Naive thymus-derived CD4-positive, alpha-beta T cell (primary cell): Measurements from ENCODE around the gene BRDT. TPM values are rescaled to one million over a fixed set of nuclear protein-coding genes. Genes with fewer than 3 reads are reported as not detected.

Experiments
- ATAC-seq: fragments of 150-1000 bp; cut with Tn5 transposase; 2 replicates; pipeline ENCODE4 v1.10.0; 2021; ENCODE audit warnings: mild to moderate bottlenecking, moderate library complexity
- CTCF ChIA-PET: fragments of 350-600 bp; sonication (Branson Sonifier 250); formaldehyde crosslinking; loops from one replicate; lab custom pipeline; 2021; ENCODE audit warnings: antibody characterized with exemption; lab: Charles Lee
- POLR2A ChIA-PET: fragments of 350-600 bp; sonication (Branson Sonifier 250); formaldehyde crosslinking; loops from one replicate; lab custom pipeline; 2021; ENCODE audit warnings: antibody characterized with exemption, inconsistent platforms; lab: Charles Lee
- DNase-seq, 9 donors: peaks; one replicate each; pipeline versions ENCODE4 v3.0.0 to v3.0.0-alpha.2; 2020 to 2022; ENCODE audit warnings: mixed read lengths in 1 of 9
- H3K27ac ChIP-seq: one replicate; pipeline ENCODE4 v1.7.0; 2013; ENCODE audit warnings: mild to moderate bottlenecking, low read depth, low read length, moderate library complexity
- H3K27me3 ChIP-seq, 2 donors: one replicate each; pipeline ENCODE4 v1.7.0; 2013; ENCODE audit warnings: low read length in 2 of 2, mild to moderate bottlenecking in 2 of 2, moderate library complexity in 2 of 2; ENCODE audit not compliant: control insufficient read depth in 2 of 2, insufficient read depth in 2 of 2
- H3K36me3 ChIP-seq, 3 experiments: 1 replicate in 2 of 3; 2 replicates in 1 of 3; pipeline ENCODE4 v1.7.0; 2013; ENCODE audit warnings: low read length in 3 of 3, mild to moderate bottlenecking in 3 of 3, moderate library complexity in 1 of 3; ENCODE audit not compliant: insufficient read depth in 3 of 3, control insufficient read depth in 2 of 3
- H3K4me1 ChIP-seq, 2 donors: one replicate each; pipeline ENCODE4 v1.7.0; 2013; ENCODE audit warnings: low read length in 2 of 2, mild to moderate bottlenecking in 2 of 2, moderate library complexity in 1 of 2; ENCODE audit not compliant: control insufficient read depth in 2 of 2, insufficient read depth in 2 of 2
- H3K4me3 ChIP-seq: 2 replicates; pipeline ENCODE4 v1.7.0; 2013; ENCODE audit warnings: mild to moderate bottlenecking, low read length
- H3K9me3 ChIP-seq, 3 experiments: 1 replicate in 2 of 3; 2 replicates in 1 of 3; pipeline ENCODE4 v1.7.0; 2013; ENCODE audit warnings: low read length in 3 of 3; ENCODE audit not compliant: control insufficient read depth in 2 of 3
- H3K27ac Mint-ChIP-seq, 9 donors: one replicate each; pipeline ENCODE4 v1.8.0; 2020 to 2022; ENCODE audit warnings: mixed read lengths in 9 of 9, mild to moderate bottlenecking in 8 of 9, moderate library complexity in 5 of 9, inconsistent platforms in 2 of 9
- H3K27me3 Mint-ChIP-seq, 5 donors: one replicate each; pipeline ENCODE4 v1.8.0; 2021 to 2022; ENCODE audit warnings: mixed read lengths in 5 of 5, mild to moderate bottlenecking in 1 of 5
- H3K36me3 Mint-ChIP-seq, 5 donors: one replicate each; pipeline ENCODE4 v1.8.0; 2020 to 2022; ENCODE audit warnings: mixed read lengths in 5 of 5, mild to moderate bottlenecking in 3 of 5, inconsistent platforms in 1 of 5
- H3K4me1 Mint-ChIP-seq, 7 donors: one replicate each; pipeline ENCODE4 v1.8.0; 2020 to 2022; ENCODE audit warnings: mixed read lengths in 7 of 7, mild to moderate bottlenecking in 3 of 7, inconsistent platforms in 1 of 7
- H3K4me3 Mint-ChIP-seq, 10 donors: one replicate each; pipeline ENCODE4 v1.8.0; 2020 to 2022; ENCODE audit warnings: mild to moderate bottlenecking in 10 of 10, mixed read lengths in 10 of 10, moderate library complexity in 6 of 10, inconsistent platforms in 2 of 10
- H3K9me3 Mint-ChIP-seq, 11 donors: one replicate each; pipeline ENCODE4 v1.8.0; 2020 to 2022; ENCODE audit warnings: mixed read lengths in 11 of 11, mild to moderate bottlenecking in 4 of 11, inconsistent platforms in 1 of 11, moderate library complexity in 1 of 11
- intact Hi-C, 2 donors: fragments of 100-400 bp; cut with micrococcal nuclease; formaldehyde crosslinking; loops; one replicate each; pipeline ENCODE4 v1.15.1; 2023
- polyA plus RNA-seq, 2 donors: library from polyadenylated mRNA; unstranded; fragments of 300-500 nt; fragmentation: Illumina TruSeq; gene quantifications; one replicate each; pipeline ENCODE4 v1.2.3, GENCODE V29; 2021
- total RNA-seq, 6 experiments: library from RNA in 5 of 6; stranded (reverse) in 5 of 6; gene quantifications; 1 replicate in 5 of 6; 2 replicates in 1 of 6; pipeline ENCODE4 v1.2.3 and lab custom pipeline; 2021 to 2026

The BRDT gene
- total RNA-seq: not detected
- polyA plus RNA-seq: not detected
- not detected for total RNA-seq (lab: John Stamatoyannopoulos, UW)

DNA sequence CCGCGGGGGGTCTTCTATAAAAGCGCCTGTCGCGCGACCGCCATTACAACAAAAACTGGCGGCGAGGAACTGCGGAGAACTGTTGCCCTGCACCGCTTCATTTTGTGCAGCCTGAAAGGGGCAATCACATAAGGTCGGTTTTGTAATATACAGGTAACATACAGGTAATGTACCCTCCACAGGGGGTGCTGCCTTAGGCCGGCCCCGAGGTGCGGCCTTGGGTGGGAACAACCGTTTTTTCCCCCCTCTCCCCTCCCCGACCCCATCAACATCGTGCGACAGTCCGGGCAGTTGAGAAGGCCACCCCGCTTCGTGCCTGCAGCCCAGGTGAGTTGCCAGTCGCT is at the start of gene BRDT:
TSS of gene BRDT (plus strand) at position 46 of the 344 bp plus-strand sequence. CDS start 13,354 bp downstream, outside the sequence.
- Histone ChIP-seq H3K27me3 (no peaks in the 10 kb centered on the region), H3K4me1 (peaks cover 6 to 22% of the 10 kb centered on the region in 2 donors), H3K4me3 (peak within 1 kb of the TSS; percentile 28), H3K27ac (no peak within 1 kb of the TSS), H3K9me3 (no peaks in the 10 kb centered on the region), H3K36me3 (no peaks in the 10 kb centered on the region)
- Mint-ChIP-seq H3K27me3 (no peaks in the 10 kb centered on the region), H3K9me3 (peaks cover 0 to 12% (median 3%) of the 10 kb centered on the region in 11 donors), H3K4me3 (peak within 1 kb of the TSS; percentile 11 to 72 (median 55)), H3K36me3 (peaks cover 0 to 16% (median 0%) of the 10 kb centered on the region in 5 donors), H3K27ac (peak within 1 kb of the TSS; percentile 14 to 91 (median 80)), H3K4me1 (peaks cover 6 to 18% (median 15%) of the 10 kb centered on the region in 7 donors)
- ChIA-PET POLR2A (no interaction called here), CTCF (interaction anchor here (0.6 kb wide), 1 partner anchor 123 kb away, joined by 6 read pairs; no protein-coding TSS in a partner anchor)
- DNase-seq: no peak
- intact Hi-C loops: no loop called here
- no peak for ATAC-seq

DNA sequence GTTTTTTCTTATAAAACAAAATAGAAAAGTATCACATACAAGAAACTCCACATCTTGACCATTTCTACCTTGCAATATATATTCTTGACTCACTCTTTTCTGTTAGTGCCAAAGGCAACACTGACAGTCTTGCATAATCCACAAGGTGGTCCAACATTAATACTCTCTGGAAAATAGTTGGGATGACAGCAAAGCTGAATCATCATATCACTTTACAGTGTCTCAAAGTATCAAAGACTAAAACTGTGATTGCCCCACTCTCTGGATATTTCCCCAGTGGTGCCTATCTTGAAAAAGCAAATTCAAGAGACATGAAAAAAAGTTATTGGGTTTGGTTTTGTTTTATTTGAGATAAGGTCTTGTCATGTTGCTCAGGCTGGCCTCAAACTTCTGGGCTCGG is 48.6 kb upstream of the BRDT start:
- no peak overlapping the region for H3K4me3 Mint-ChIP-seq
- H3K9me3 Mint-ChIP-seq: peaks cover 0 to 5% (median 0%) of the 10 kb centered on the region in 11 donors
- POLR2A ChIA-PET: interaction anchor here (1.7 kb wide), 1 partner anchor 17 kb away, joined by 4 read pairs; no protein-coding TSS in a partner anchor

DNA sequence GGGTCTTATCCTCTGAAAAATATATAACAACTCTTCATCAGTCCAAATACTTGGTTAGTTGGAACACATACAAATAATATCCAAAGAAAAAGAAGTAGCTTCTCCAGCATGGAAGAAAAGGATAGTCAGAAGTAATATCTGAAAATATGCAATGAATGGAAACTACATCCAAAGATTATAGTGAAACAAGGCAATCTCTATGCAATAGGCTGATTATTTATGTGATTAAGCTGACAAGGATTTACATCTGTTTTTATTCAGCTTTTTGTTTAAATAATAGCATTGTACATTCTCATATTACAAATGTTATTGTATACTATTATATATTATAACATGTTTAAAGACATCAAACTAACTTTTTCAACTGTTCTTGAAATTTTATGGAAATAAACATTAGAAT is 48.0 kb upstream of the BRDT start:
- ChIA-PET POLR2A (interaction anchor here (1.7 kb wide), 1 partner anchor 17 kb away, joined by 4 read pairs; no protein-coding TSS in a partner anchor), CTCF (interaction anchor here (0.5 kb wide), 2 partner anchors 112 to 1436 kb away, joined by 3 to 4 read pairs; no protein-coding TSS in a partner anchor)

More for the DNA sequence above, 48.6 kb upstream of the BRDT start:
- H3K27me3 Mint-ChIP-seq: peaks cover 0 to 25% (median 0%) of the 10 kb centered on the region in 5 donors
- intact Hi-C loops: no loop called here
- Histone ChIP-seq H3K27me3 (no peaks in the 10 kb centered on the region), H3K4me3 (no peak overlapping the region), H3K9me3 (no peaks in the 10 kb centered on the region), H3K27ac (no peak overlapping the region), H3K4me1 (no peaks in the 10 kb centered on the region), H3K36me3 (no peaks in the 10 kb centered on the region)
- ATAC-seq (no peak), DNase-seq (no peak)
- H3K4me1 Mint-ChIP-seq: peaks cover 0 to 11% (median 10%) of the 10 kb centered on the region in 7 donors
- H3K27ac Mint-ChIP-seq: no peak overlapping the region
- peaks cover 0 to 4% (median 0%) of the 10 kb centered on the region in 5 donors for H3K36me3 Mint-ChIP-seq
- CTCF ChIA-PET: interaction anchor here (0.9 kb wide), 1 partner anchor 388 kb away, joined by 3 read pairs; no protein-coding TSS in a partner anchor

GRCh38 chr1:91912266-91912665 is 36.9 kb upstream of the BRDT start:
- intact Hi-C loops: no loop called here
- CTCF ChIA-PET: no interaction called here

More for the DNA sequence above, 48.0 kb upstream of the BRDT start:
- ATAC-seq (no peak), DNase-seq (no peak)
- no peaks in the 10 kb centered on the region for H3K36me3 Mint-ChIP-seq
- H3K27me3 Mint-ChIP-seq: peaks cover 0 to 22% (median 0%) of the 10 kb centered on the region in 5 donors
- Histone ChIP-seq H3K4me3 (no peak overlapping the region), H3K9me3 (no peaks in the 10 kb centered on the region), H3K27ac (no peak overlapping the region), H3K27me3 (no peaks in the 10 kb centered on the region), H3K4me1 (no peaks in the 10 kb centered on the region), H3K36me3 (no peaks in the 10 kb centered on the region)
- intact Hi-C loops: no loop called here
- H3K4me3 Mint-ChIP-seq: no peak overlapping the region
- peaks cover 0 to 4% (median 3%) of the 10 kb centered on the region in 7 donors for H3K4me1 Mint-ChIP-seq
- H3K27ac Mint-ChIP-seq: no peak overlapping the region
- H3K9me3 Mint-ChIP-seq: no peaks in the 10 kb centered on the region

DNA sequence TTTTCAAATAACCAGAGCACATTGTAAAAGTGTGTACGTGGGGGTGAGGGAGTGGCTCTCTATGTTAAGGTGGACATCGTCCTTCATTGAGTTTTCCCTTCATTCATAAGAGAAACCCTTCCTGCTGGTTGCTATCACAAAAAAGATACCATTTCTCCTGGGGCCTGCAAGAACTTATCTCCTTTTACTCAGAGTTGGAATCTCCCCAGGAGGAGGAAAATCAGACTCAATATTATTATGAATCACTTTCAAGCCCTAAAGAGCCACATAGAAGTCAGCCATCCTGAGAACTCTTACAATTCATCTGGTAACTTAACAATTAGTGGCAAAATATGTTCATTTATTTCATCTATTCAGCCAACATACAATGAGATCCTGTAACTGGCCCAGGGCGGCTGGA is 36.2 kb upstream of the BRDT start:
- CTCF ChIA-PET: no interaction called here
- ATAC-seq (no peak), DNase-seq (no peak)
- H3K4me1 Mint-ChIP-seq: peaks cover 0 to 1% (median 0%) of the 10 kb centered on the region in 7 donors
- no peaks in the 10 kb centered on the region for H3K27me3 ChIP-seq
- H3K4me3 Mint-ChIP-seq: no peak overlapping the region
- no peaks in the 10 kb centered on the region for H3K36me3 ChIP-seq
- intact Hi-C loops: no loop called here
- no peaks in the 10 kb centered on the region for H3K36me3 Mint-ChIP-seq
- H3K27ac Mint-ChIP-seq: no peak overlapping the region
- peaks cover 0 to 16% (median 0%) of the 10 kb centered on the region in 5 donors for H3K27me3 Mint-ChIP-seq
- H3K4me1 ChIP-seq: no peaks in the 10 kb centered on the region
- H3K27ac ChIP-seq: no peak overlapping the region
- no peaks in the 10 kb centered on the region for H3K9me3 ChIP-seq
- H3K9me3 Mint-ChIP-seq: peaks cover 0 to 1% (median 0%) of the 10 kb centered on the region in 11 donors
- H3K4me3 ChIP-seq: no peak overlapping the region
- POLR2A ChIA-PET: no interaction called here

More at GRCh38 chr1:91912266-91912665, 36.9 kb upstream of the BRDT start:
- POLR2A ChIA-PET: no interaction called here
- Mint-ChIP-seq H3K9me3 (peaks cover 0 to 1% (median 0%) of the 10 kb centered on the region in 11 donors), H3K27ac (no peak overlapping the region), H3K4me3 (no peak overlapping the region), H3K36me3 (no peaks in the 10 kb centered on the region), H3K4me1 (peaks cover 0 to 1% (median 0%) of the 10 kb centered on the region in 7 donors), H3K27me3 (peaks cover 0 to 16% (median 0%) of the 10 kb centered on the region in 5 donors)
- no peak for ATAC-seq
- Histone ChIP-seq H3K9me3 (no peaks in the 10 kb centered on the region), H3K27me3 (no peaks in the 10 kb centered on the region), H3K4me1 (no peaks in the 10 kb centered on the region), H3K36me3 (no peaks in the 10 kb centered on the region), H3K27ac (no peak overlapping the region), H3K4me3 (no peak overlapping the region)
- no peak for DNase-seq

GRCh38 chr1:91916046-91916445 is 33.2 kb upstream of the BRDT start:
- CTCF ChIA-PET: no interaction called here
- Mint-ChIP-seq H3K4me3 (no peak overlapping the region), H3K27ac (no peak overlapping the region), H3K27me3 (peaks cover 0 to 11% (median 0%) of the 10 kb centered on the region in 5 donors), H3K36me3 (no peaks in the 10 kb centered on the region), H3K4me1 (peaks cover 0 to 1% (median 0%) of the 10 kb centered on the region in 7 donors), H3K9me3 (no peaks in the 10 kb centered on the region)
- POLR2A ChIA-PET: no interaction called here
- DNase-seq (no peak), ATAC-seq (no peak)
- intact Hi-C loops: no loop called here
- Histone ChIP-seq H3K27me3 (no peaks in the 10 kb centered on the region), H3K9me3 (no peaks in the 10 kb centered on the region), H3K4me3 (no peak overlapping the region), H3K4me1 (no peaks in the 10 kb centered on the region), H3K27ac (no peak overlapping the region), H3K36me3 (no peaks in the 10 kb centered on the region)
